ENCODE measurements around the gene POLR1D.

Gene POLR1D

GRCh38 chr13:27621366-27622101 lies at the start of gene POLR1D:
Gene POLR1D (plus strand): TSS chr13:27621892. CDS start chr13:27621984, 92 bp downstream.
- peak; percentile 69 for DNase-seq

GRCh38 chr13:27572234-27572901 lies 49.3 kb upstream of the POLR1D start:
- DNase-seq: no peak

GRCh38 chr13:27573265-27573664 lies 48.4 kb upstream of the POLR1D start:
- DNase-seq: no peak

GRCh38 chr13:27574661-27575060 lies 47.0 kb upstream of the POLR1D start:
- DNase-seq: no peak

- DNase-seq: no peak
Measured at GRCh38 chr13:27578121-27579030, 43.3 kb upstream of the POLR1D start.

GRCh38 chr13:27583645-27584044 lies 38.0 kb upstream of the POLR1D start:
- DNase-seq: no peak

GRCh38 chr13:27587095-27587746 lies 34.5 kb upstream of the POLR1D start:
- DNase-seq: no peak

GRCh38 chr13:27588405-27588804 lies 33.3 kb upstream of the POLR1D start:
- DNase-seq: no peak

GRCh38 chr13:27592865-27593264 lies 28.8 kb upstream of the POLR1D start:
- DNase-seq: no peak

GRCh38 chr13:27593267-27593666 lies 28.4 kb upstream of the POLR1D start:
- no peak for DNase-seq

- no peak for DNase-seq
Measured at GRCh38 chr13:27595055-27595811, 26.5 kb upstream of the POLR1D start.

GRCh38 chr13:27599096-27599495 lies 22.6 kb upstream of the POLR1D start:
- DNase-seq: no peak

GRCh38 chr13:27599845-27600553 lies 21.7 kb upstream of the POLR1D start:
- DNase-seq: no peak

- DNase-seq: no peak
Measured at GRCh38 chr13:27600711-27601110, 21.0 kb upstream of the POLR1D start.

- no peak for DNase-seq
Measured at GRCh38 chr13:27601208-27601607, 20.5 kb upstream of the POLR1D start.

- no peak for DNase-seq
Measured at GRCh38 chr13:27601803-27602202, 19.9 kb upstream of the POLR1D start.

- no peak for DNase-seq
Measured at GRCh38 chr13:27605099-27605498, 16.6 kb upstream of the POLR1D start.

- DNase-seq: no peak
Measured at GRCh38 chr13:27605610-27606200, 16.0 kb upstream of the POLR1D start.

GRCh38 chr13:27607125-27607524 lies 14.6 kb upstream of the POLR1D start:
- no peak for DNase-seq

- DNase-seq: no peak
Measured at GRCh38 chr13:27613628-27614027, 8.1 kb upstream of the POLR1D start.

- no peak for DNase-seq
Measured at GRCh38 chr13:27617881-27618321, 3.8 kb upstream of the POLR1D start.
